Heart right ventricle (tissue), 16 donors: ENCODE measurements around the gene CDSN. TPM values are rescaled to one million over a fixed set of nuclear protein-coding genes. Genes with fewer than 3 reads are reported as not detected.

Experiments
- ATAC-seq, 8 donors: fragments of 200-7000 bp; cut with Tn5 transposase; one replicate each; pipeline ENCODE4 v1.9.1; 2020; ENCODE audit warnings: mild to moderate bottlenecking in 8 of 8, moderate library complexity in 8 of 8, moderate number of reproducible peaks in 1 of 8
- DNase-seq, 2 donors: peaks; one replicate each; pipeline ENCODE4 v3.0.0-alpha.2; 2020
- H3K27ac ChIP-seq, 10 donors: fragments of 200-600 bp; sonication (generic) in 2 of 10; one replicate each; pipeline versions ENCODE4 v1.5.0 to v1.8.0; 2020 to 2022; ENCODE audit warnings: mild to moderate bottlenecking in 3 of 10
- H3K27me3 ChIP-seq, 7 donors: fragments of 200-600 bp; one replicate each; pipeline ENCODE4 v1.8.0; 2021 to 2022; ENCODE audit warnings: mild to moderate bottlenecking in 2 of 7
- H3K36me3 ChIP-seq, 9 donors: fragments of 200-600 bp; sonication (generic) in 1 of 9; one replicate each; pipeline versions ENCODE4 v1.5.0 to v1.8.0; 2020 to 2022; ENCODE audit warnings: mild to moderate bottlenecking in 2 of 9
- H3K4me1 ChIP-seq, 9 donors: fragments of 200-600 bp; sonication (generic) in 1 of 9; one replicate each; pipeline versions ENCODE4 v1.5.0 to v1.8.0; 2020 to 2022; ENCODE audit warnings: mild to moderate bottlenecking in 4 of 9
- H3K4me3 ChIP-seq, 10 donors: fragments of 200-600 bp; sonication (generic) in 2 of 10; one replicate each; pipeline versions ENCODE4 v1.5.0 to v1.8.0; 2020 to 2022; ENCODE audit warnings: mild to moderate bottlenecking in 7 of 10, moderate library complexity in 2 of 10
- H3K9me3 ChIP-seq, 11 donors: fragments of 200-600 bp in 10 of 11; sonication (generic) in 2 of 11; one replicate each; pipeline versions ENCODE4 v1.5.0 to v1.8.0; 2013 to 2022; ENCODE audit warnings: mild to moderate bottlenecking in 2 of 11, control low read depth in 1 of 11, moderate library complexity in 1 of 11
- WGBS, 2 donors: extraction: QIAGEN DNeasy Blood & Tissue Kit; methylation state at CpG; one replicate each; pipeline ENCODE4 v1.1.7; 2013; ENCODE audit warnings: inconsistent platforms in 1 of 2; 5-methylcytosine and 5-hydroxymethylcytosine counted together
- intact Hi-C, 10 donors: fragments of 100-400 bp; cut with DNase I; formaldehyde crosslinking; loops; one replicate each; pipeline versions ENCODE4 v1.11.1 to v1.14.2; 2022
- polyA plus RNA-seq, 2 donors: library from polyadenylated mRNA; stranded (reverse); fragments of 200-250 nt; gene quantifications; one replicate each; pipeline ENCODE4 v1.2.3, GENCODE V29; 2013
- total RNA-seq, 10 donors: library from RNA; stranded (reverse); fragmentation: NEBNext Ultra II Directional in 3 of 10; extraction: Animal tissue kit (Norgen Biotek cat#: 25700) in 3 of 10; gene quantifications; one replicate each; pipeline versions ENCODE4 v1.2.1 to v1.2.4, GENCODE V29; 2021 to 2023
- TF ChIP-seq, protein P1 (sequence below), 9 donors: fragments of 200-600 bp; sonication (generic) in 2 of 9; IDR thresholded peaks; one replicate each; pipeline versions ENCODE4 v1.5.0 to v1.8.0; 2021 to 2022; ENCODE audit warnings: antibody characterized with exemption in 9 of 9, mild to moderate bottlenecking in 5 of 9, moderate library complexity in 1 of 9
- donor health status: Arrhythmogenic right ventricular cardiomyopathy.
- donor health status: ischemic (EF 13 %, LVEDD 7.1; RV severe dilation, severe dysfunction).
- donor health status: healthy with polysubstance abuse.
- donor health status: DM: no; HTN: yes; CAD: no.
- donor health status: DM: no; HTN: no; CAD: no.
- donor health status: ischemic (EF 25% LVEDD 6.9; RV normal size, moderate dysfunction).
- donor health status: ischemic (EF 25% LVEDD 5.7; RV mildly dilated, moderate dysfunction).
- donor health status: healthy.
- donor health status: DM: yes; HTN: yes; CAD: no.
- donor health status: Ischemic cardiomyopathy.
- donor health status: ischemic (EF 35%, LVEDD 5.7; RV mildly dilated, moderate dysfunction).
- donor health status: nonischemic (EF 11% LVEDD 7.7; RV severe dilation, severe dysfunction).
- donor health status: DM: yes; HTN: yes; CAD: no.
- donor health status: PGD.
- donor health status: ischemic (EF 29% LVEDD 5.4; RV normal size, mild dysfunction).
- donor health status: nonischemic (EF 23%, LVEDD 6.1; RV moderate dilation, normal function).

CDSN gene
- total and polyA plus RNA-seq, 12 donors, result 0.01 to 0.15 (median 0.11) TPM; not detected in 9

GRCh38 chr6:31129130-31129529 lies 8.9 kb upstream of the CDSN start:
- 61 to 69% methylated on average over 4 of the region's 4 CpGs for WGBS, 2 donors
- ATAC-seq (no peak), DNase-seq (no peak)
- Histone ChIP-seq H3K4me1 (peaks cover 8 to 40% (median 29%) of the 10 kb centered on the region in 9 donors), H3K9me3 (no peaks in the 10 kb centered on the region), H3K4me3 (no peak overlapping the region), H3K36me3 (no peaks in the 10 kb centered on the region), H3K27me3 (no peaks in the 10 kb centered on the region), H3K27ac (no peak overlapping the region)
- TF ChIP-seq, protein P1, sequence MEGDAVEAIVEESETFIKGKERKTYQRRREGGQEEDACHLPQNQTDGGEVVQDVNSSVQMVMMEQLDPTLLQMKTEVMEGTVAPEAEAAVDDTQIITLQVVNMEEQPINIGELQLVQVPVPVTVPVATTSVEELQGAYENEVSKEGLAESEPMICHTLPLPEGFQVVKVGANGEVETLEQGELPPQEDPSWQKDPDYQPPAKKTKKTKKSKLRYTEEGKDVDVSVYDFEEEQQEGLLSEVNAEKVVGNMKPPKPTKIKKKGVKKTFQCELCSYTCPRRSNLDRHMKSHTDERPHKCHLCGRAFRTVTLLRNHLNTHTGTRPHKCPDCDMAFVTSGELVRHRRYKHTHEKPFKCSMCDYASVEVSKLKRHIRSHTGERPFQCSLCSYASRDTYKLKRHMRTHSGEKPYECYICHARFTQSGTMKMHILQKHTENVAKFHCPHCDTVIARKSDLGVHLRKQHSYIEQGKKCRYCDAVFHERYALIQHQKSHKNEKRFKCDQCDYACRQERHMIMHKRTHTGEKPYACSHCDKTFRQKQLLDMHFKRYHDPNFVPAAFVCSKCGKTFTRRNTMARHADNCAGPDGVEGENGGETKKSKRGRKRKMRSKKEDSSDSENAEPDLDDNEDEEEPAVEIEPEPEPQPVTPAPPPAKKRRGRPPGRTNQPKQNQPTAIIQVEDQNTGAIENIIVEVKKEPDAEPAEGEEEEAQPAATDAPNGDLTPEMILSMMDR (IDR thresholded peaks at IDR 0.05), result no peak
- intact Hi-C loops, result no loop called here

GRCh38 chr6:31128093-31128676 lies 7.9 kb upstream of the CDSN start:
- 3 to 7% methylated on average over 8 of the region's 8 CpGs for WGBS, 2 donors
- DNase-seq (peak; percentile 45 to 49), ATAC-seq (no peak)
- TF ChIP-seq, protein P1 (IDR thresholded peaks at IDR 0.05), result peak; percentile 78 to 90 (median 86)
- Histone ChIP-seq H3K36me3 (no peaks in the 10 kb centered on the region), H3K9me3 (no peaks in the 10 kb centered on the region), H3K4me3 (no peak overlapping the region), H3K4me1 (peaks cover 11 to 45% (median 37%) of the 10 kb centered on the region in 9 donors), H3K27me3 (no peaks in the 10 kb centered on the region), H3K27ac (no peak overlapping the region)
- intact Hi-C loops, result no loop called here

DNA sequence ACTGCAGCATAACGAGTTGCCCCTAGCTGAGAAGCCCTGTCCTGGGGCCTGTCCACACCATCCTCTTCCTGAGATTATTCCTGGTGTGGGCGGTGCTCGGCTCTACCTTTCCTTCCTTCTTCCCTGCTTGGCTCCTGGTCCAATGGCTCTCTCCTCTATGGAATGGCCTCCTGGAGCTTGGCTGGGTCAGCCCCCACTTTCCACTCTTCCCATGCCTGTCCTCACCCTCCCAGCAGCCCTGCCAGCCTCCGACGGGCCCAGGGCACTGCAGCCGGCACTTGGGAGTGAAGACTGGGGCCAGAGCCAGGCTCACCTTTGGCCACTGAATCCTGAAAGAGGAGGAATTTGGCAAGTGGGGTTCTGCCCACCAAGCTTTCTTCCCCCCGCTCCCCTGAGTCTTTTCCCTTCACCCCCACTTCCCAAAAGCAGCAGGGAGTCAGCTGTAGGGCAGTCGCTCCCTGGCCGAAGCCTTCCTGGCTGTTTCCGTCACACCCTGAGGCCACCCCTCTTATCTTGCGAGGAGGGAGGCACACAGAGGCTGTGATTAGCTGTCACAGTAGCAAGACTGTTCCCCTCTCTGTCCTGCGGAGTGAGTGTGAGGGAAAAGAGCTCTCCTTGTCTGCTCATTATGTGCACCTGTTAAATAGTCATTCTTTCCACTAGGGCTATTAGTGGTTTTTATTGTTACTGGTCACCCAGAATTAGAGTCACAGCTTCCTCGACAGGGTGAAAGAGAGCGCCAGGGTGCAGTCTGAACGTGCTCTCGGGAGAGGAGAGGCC lies 6.3 kb upstream of the CDSN start:
- TF ChIP-seq, protein P1 (IDR thresholded peaks at IDR 0.05), result no peak
- ATAC-seq (peak in 5 of 8 donors; percentile 17 to 45 (median 31)), DNase-seq (no peak)
- no peak overlapping the region for H3K4me3 ChIP-seq
- no peaks in the 10 kb centered on the region for H3K27me3 ChIP-seq
- peaks cover 18 to 61% (median 47%) of the 10 kb centered on the region in 9 donors for H3K4me1 ChIP-seq
- H3K36me3 ChIP-seq, result no peaks in the 10 kb centered on the region
- H3K27ac ChIP-seq, result peak overlapping the region; percentile 12 to 85 (median 61)
- intact Hi-C loops, result no loop called here
- H3K9me3 ChIP-seq, result no peaks in the 10 kb centered on the region
- 51 to 52% methylated on average over 16 of the region's 16 CpGs for WGBS, 2 donors

- no peak overlapping the region for H3K4me3 ChIP-seq
- H3K27ac ChIP-seq, result peak overlapping the region in 9 of 10 donors; percentile 12 to 85 (median 63)
- ATAC-seq (peak in 7 of 8 donors; percentile 24 to 68 (median 46)), DNase-seq (peak; percentile 44 to 51)
- no peaks in the 10 kb centered on the region for H3K27me3 ChIP-seq
- H3K36me3 ChIP-seq, result no peaks in the 10 kb centered on the region
- intact Hi-C loops, result no loop called here
- H3K9me3 ChIP-seq, result no peaks in the 10 kb centered on the region
- TF ChIP-seq, protein P1 (IDR thresholded peaks at IDR 0.05), result no peak
- WGBS, 2 donors, result 57 to 70% methylated on average over 12 of the region's 12 CpGs
- peaks cover 18 to 63% (median 47%) of the 10 kb centered on the region in 9 donors for H3K4me1 ChIP-seq
These were observed 5.5 kb upstream of the CDSN start for GRCh38 chr6:31125586-31126363.
